ENCODE data around the gene ELL2. TPM values are rescaled to one million over a fixed set of nuclear protein-coding genes. Genes with fewer than 3 reads are reported as not detected.
"Not testable (repeated sequence)": the region's sequence is repeated elsewhere in the genome, so short reads cannot be mapped to it uniquely, and the experiment has no call there.

Gene ELL2
- polyA plus RNA-seq, 2 donors: 29.1 to 39.6 TPM

DNA sequence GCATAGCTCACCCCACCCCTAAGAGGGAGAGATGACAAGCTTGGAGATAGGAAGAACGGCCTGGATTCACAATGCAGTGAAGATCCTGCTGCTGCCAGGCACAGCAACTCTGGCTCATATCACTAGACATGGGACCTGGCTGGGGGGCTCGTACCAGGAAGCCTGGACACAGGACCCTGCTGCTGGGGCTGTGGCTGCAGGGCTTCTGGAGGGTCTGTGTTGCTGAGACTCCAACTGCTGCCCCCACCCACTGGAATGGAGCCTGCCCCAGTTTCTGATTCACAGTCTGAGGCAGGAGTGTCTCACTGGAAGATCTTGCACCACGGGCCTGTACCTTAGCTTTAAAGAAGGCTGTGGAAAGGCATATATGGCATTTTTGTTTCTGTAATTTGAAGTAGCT is 108.2 kb downstream of the ELL2 start:
- no peaks in the 10 kb centered on the region for H3K36me3 ChIP-seq (ENCODE audit: control insufficient read depth in 2 of 2, insufficient read depth in 2 of 2, low read length in 1 of 2)

GRCh38 chr5:95852567-95852966 is 109.1 kb downstream of the ELL2 start:
- Histone ChIP-seq H3K9me3 (ENCODE audit: control insufficient read depth in 2 of 2, insufficient read depth in 1 of 2, low read depth in 1 of 2, low read length in 1 of 2) (no peaks in the 10 kb centered on the region), H3K4me3 (ENCODE audit: low read depth in 1 of 2, low read length in 2 of 2) (no peak overlapping the region), H3K36me3 (ENCODE audit: control insufficient read depth in 2 of 2, insufficient read depth in 2 of 2, low read length in 1 of 2) (no peaks in the 10 kb centered on the region), H3K27ac (ENCODE audit: low read depth in 2 of 2, low read length in 1 of 2) (no peak overlapping the region), H3K27me3 (ENCODE audit: control insufficient read depth in 1 of 2, insufficient read depth in 2 of 2, low read length in 2 of 2) (no peaks in the 10 kb centered on the region), H3K4me1 (ENCODE audit: control insufficient read depth in 2 of 2, insufficient read depth in 2 of 2, low read length in 1 of 2) (peaks cover 0 to 8% of the 10 kb centered on the region in 2 donors)
- 89 to 93% methylated on average over 5 of the region's 5 CpGs for WGBS, 2 donors

More for the DNA sequence above, 108.2 kb downstream of the ELL2 start:
- H3K4me3 ChIP-seq (ENCODE audit: low read depth in 1 of 2, low read length in 2 of 2): no peak overlapping the region
- no peaks in the 10 kb centered on the region for H3K27me3 ChIP-seq (ENCODE audit: control insufficient read depth in 1 of 2, insufficient read depth in 2 of 2, low read length in 2 of 2)
- peaks cover 0 to 12% of the 10 kb centered on the region in 2 donors for H3K4me1 ChIP-seq (ENCODE audit: control insufficient read depth in 2 of 2, insufficient read depth in 2 of 2, low read length in 1 of 2)
- H3K9me3 ChIP-seq (ENCODE audit: control insufficient read depth in 2 of 2, insufficient read depth in 1 of 2, low read depth in 1 of 2, low read length in 1 of 2): no peaks in the 10 kb centered on the region
- WGBS, 2 donors: 86 to 89% methylated on average over 3 of the region's 3 CpGs
- H3K27ac ChIP-seq (ENCODE audit: low read depth in 2 of 2, low read length in 1 of 2): no peak overlapping the region

DNA sequence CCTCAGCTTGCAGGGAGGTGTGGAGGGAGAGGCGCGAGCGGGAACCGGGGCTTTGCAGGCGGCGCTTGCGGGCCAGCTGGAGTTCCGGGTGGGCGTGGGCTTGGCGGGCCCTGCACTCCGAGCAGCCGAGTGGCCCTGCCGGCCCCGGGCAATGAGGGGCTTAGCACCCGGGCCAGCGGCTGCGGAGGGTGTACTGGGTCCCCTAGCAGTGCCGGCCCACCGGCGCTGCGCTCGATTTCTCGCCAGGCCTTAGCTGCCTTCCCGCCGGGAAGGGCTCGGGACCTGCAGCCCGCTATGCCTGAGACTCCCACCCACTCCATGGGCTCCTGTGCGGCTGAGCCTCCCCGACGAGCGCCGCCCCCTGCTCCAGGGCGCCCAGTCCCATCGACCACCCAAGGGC is 110.5 kb downstream of the ELL2 start:
- H3K36me3 ChIP-seq (ENCODE audit: control insufficient read depth in 2 of 2, insufficient read depth in 2 of 2, low read length in 1 of 2); H3K27me3 ChIP-seq (ENCODE audit: control insufficient read depth in 1 of 2, insufficient read depth in 2 of 2, low read length in 2 of 2); H3K9me3 ChIP-seq (ENCODE audit: control insufficient read depth in 2 of 2, insufficient read depth in 1 of 2, low read depth in 1 of 2, low read length in 1 of 2); H3K4me3 ChIP-seq (ENCODE audit: low read depth in 1 of 2, low read length in 2 of 2); H3K27ac ChIP-seq (ENCODE audit: low read depth in 2 of 2, low read length in 1 of 2); H3K4me1 ChIP-seq (ENCODE audit: control insufficient read depth in 2 of 2, insufficient read depth in 2 of 2, low read length in 1 of 2): not testable (repeated sequence)
- WGBS, 2 donors: 97 to 99% methylated on average over 34 of the region's 34 CpGs

GRCh38 chr5:95850391-95850894 is 111.2 kb downstream of the ELL2 start:
- Histone ChIP-seq H3K27me3 (ENCODE audit: control insufficient read depth in 1 of 2, insufficient read depth in 2 of 2, low read length in 2 of 2) (no peaks in the 10 kb centered on the region), H3K36me3 (ENCODE audit: control insufficient read depth in 2 of 2, insufficient read depth in 2 of 2, low read length in 1 of 2) (no peaks in the 10 kb centered on the region), H3K27ac (ENCODE audit: low read depth in 2 of 2, low read length in 1 of 2) (no peak overlapping the region), H3K4me1 (ENCODE audit: control insufficient read depth in 2 of 2, insufficient read depth in 2 of 2, low read length in 1 of 2) (no peaks in the 10 kb centered on the region), H3K9me3 (ENCODE audit: control insufficient read depth in 2 of 2, insufficient read depth in 1 of 2, low read depth in 1 of 2, low read length in 1 of 2) (no peaks in the 10 kb centered on the region), H3K4me3 (ENCODE audit: low read depth in 1 of 2, low read length in 2 of 2) (no peak overlapping the region)
- WGBS, 2 donors: 82 to 84% methylated on average over 5 of the region's 5 CpGs

DNA sequence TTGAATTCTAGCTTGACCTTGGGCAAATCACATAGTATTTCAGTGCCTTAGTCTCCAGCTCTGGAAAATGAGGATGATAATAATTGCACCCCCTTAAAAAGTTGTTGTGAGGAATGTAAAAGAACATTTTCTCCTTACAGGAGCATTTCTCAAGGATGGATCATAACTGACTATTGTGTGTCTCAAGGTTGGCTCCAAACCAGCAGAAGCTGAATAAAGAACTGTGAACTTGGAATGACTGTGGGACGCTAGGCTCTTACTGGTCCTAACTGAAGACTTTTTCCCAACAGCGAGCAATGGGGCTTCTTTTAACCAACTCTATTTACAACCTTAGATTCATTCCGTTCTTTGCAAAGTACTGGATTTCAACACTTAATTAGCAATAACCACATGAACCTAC is 113.0 kb downstream of the ELL2 start:
- H3K9me3 ChIP-seq (ENCODE audit: control insufficient read depth in 2 of 2, insufficient read depth in 1 of 2, low read depth in 1 of 2, low read length in 1 of 2): no peaks in the 10 kb centered on the region
- WGBS, 2 donors: 70 to 90% methylated on average over 3 of the region's 3 CpGs
- H3K27ac ChIP-seq (ENCODE audit: low read depth in 2 of 2, low read length in 1 of 2): no peak overlapping the region
- H3K27me3 ChIP-seq (ENCODE audit: control insufficient read depth in 1 of 2, insufficient read depth in 2 of 2, low read length in 2 of 2): no peaks in the 10 kb centered on the region
- H3K36me3 ChIP-seq (ENCODE audit: control insufficient read depth in 2 of 2, insufficient read depth in 2 of 2, low read length in 1 of 2): no peaks in the 10 kb centered on the region
- H3K4me3 ChIP-seq (ENCODE audit: low read depth in 1 of 2, low read length in 2 of 2): no peak overlapping the region
- no peaks in the 10 kb centered on the region for H3K4me1 ChIP-seq (ENCODE audit: control insufficient read depth in 2 of 2, insufficient read depth in 2 of 2, low read length in 1 of 2)

- no peaks in the 10 kb centered on the region for H3K27me3 ChIP-seq (ENCODE audit: control insufficient read depth in 1 of 2, insufficient read depth in 2 of 2, low read length in 2 of 2)
- no peaks in the 10 kb centered on the region for H3K36me3 ChIP-seq (ENCODE audit: control insufficient read depth in 2 of 2, insufficient read depth in 2 of 2, low read length in 1 of 2)
- H3K4me3 ChIP-seq (ENCODE audit: low read depth in 1 of 2, low read length in 2 of 2): no peak overlapping the region
- no peaks in the 10 kb centered on the region for H3K9me3 ChIP-seq (ENCODE audit: control insufficient read depth in 2 of 2, insufficient read depth in 1 of 2, low read depth in 1 of 2, low read length in 1 of 2)
- H3K27ac ChIP-seq (ENCODE audit: low read depth in 2 of 2, low read length in 1 of 2): no peak overlapping the region
- WGBS, 2 donors: 7 to 17% methylated on average over 1 of the region's 1 CpG
- no peaks in the 10 kb centered on the region for H3K4me1 ChIP-seq (ENCODE audit: control insufficient read depth in 2 of 2, insufficient read depth in 2 of 2, low read length in 1 of 2)
Measured at GRCh38 chr5:95847261-95847592, 114.4 kb downstream of the ELL2 start.

DNA sequence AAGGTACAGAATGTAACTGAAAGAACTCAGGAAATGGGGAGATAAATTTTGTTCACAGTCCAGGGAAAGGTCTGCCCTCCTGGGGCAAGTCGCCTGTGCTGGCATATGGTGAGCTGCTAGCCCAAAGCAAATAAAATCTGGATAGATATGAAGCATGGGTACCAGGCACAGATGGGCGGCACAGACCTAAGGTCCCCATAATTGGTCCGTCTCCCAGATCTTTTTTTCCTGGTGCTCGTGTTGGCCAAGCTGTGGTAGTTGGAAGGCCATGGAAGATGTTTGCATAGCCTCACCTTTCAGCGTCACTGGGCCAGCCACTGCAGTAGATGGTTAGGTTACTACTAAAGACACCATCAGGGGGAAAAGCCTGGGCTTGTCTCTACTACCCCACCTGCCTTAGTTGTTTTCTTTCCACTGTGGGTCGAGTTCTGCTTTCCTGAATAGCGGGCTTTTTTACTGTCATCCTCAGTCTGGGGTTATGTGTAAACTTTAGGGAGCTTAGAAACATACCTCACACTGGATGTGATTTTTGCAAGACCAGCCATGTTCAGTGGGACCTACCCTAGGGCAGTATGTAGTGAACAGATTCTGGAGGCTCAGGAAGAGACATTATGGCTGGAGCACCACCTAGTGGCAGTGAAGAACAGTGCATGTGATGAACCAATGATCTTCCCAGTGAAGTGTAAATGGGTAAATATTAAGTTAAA is 114.9 kb downstream of the ELL2 start:
- no peaks in the 10 kb centered on the region for H3K4me1 ChIP-seq (ENCODE audit: control insufficient read depth in 2 of 2, insufficient read depth in 2 of 2, low read length in 1 of 2)
- H3K27ac ChIP-seq (ENCODE audit: low read depth in 2 of 2, low read length in 1 of 2): no peak overlapping the region
- H3K36me3 ChIP-seq (ENCODE audit: control insufficient read depth in 2 of 2, insufficient read depth in 2 of 2, low read length in 1 of 2): no peaks in the 10 kb centered on the region
- no peaks in the 10 kb centered on the region for H3K9me3 ChIP-seq (ENCODE audit: control insufficient read depth in 2 of 2, insufficient read depth in 1 of 2, low read depth in 1 of 2, low read length in 1 of 2)
- WGBS, 2 donors: 59 to 74% methylated on average over 7 of the region's 7 CpGs
- H3K27me3 ChIP-seq (ENCODE audit: control insufficient read depth in 1 of 2, insufficient read depth in 2 of 2, low read length in 2 of 2): no peaks in the 10 kb centered on the region
- no peak overlapping the region for H3K4me3 ChIP-seq (ENCODE audit: low read depth in 1 of 2, low read length in 2 of 2)

GRCh38 chr5:95845391-95845790 is 116.3 kb downstream of the ELL2 start:
- H3K36me3 ChIP-seq (ENCODE audit: control insufficient read depth in 2 of 2, insufficient read depth in 2 of 2, low read length in 1 of 2): no peaks in the 10 kb centered on the region
- no peak overlapping the region for H3K4me3 ChIP-seq (ENCODE audit: low read depth in 1 of 2, low read length in 2 of 2)
- no peaks in the 10 kb centered on the region for H3K9me3 ChIP-seq (ENCODE audit: control insufficient read depth in 2 of 2, insufficient read depth in 1 of 2, low read depth in 1 of 2, low read length in 1 of 2)
- H3K4me1 ChIP-seq (ENCODE audit: control insufficient read depth in 2 of 2, insufficient read depth in 2 of 2, low read length in 1 of 2): no peaks in the 10 kb centered on the region
- no peaks in the 10 kb centered on the region for H3K27me3 ChIP-seq (ENCODE audit: control insufficient read depth in 1 of 2, insufficient read depth in 2 of 2, low read length in 2 of 2)
- 87 to 91% methylated on average over 3 of the region's 3 CpGs for WGBS, 2 donors
- H3K27ac ChIP-seq (ENCODE audit: low read depth in 2 of 2, low read length in 1 of 2): no peak overlapping the region

GRCh38 chr5:95843733-95844223 is 117.9 kb downstream of the ELL2 start:
- Histone ChIP-seq H3K36me3 (ENCODE audit: control insufficient read depth in 2 of 2, insufficient read depth in 2 of 2, low read length in 1 of 2) (no peaks in the 10 kb centered on the region), H3K9me3 (ENCODE audit: control insufficient read depth in 2 of 2, insufficient read depth in 1 of 2, low read depth in 1 of 2, low read length in 1 of 2) (no peaks in the 10 kb centered on the region), H3K4me1 (ENCODE audit: control insufficient read depth in 2 of 2, insufficient read depth in 2 of 2, low read length in 1 of 2) (no peaks in the 10 kb centered on the region), H3K4me3 (ENCODE audit: low read depth in 1 of 2, low read length in 2 of 2) (no peak overlapping the region), H3K27ac (ENCODE audit: low read depth in 2 of 2, low read length in 1 of 2) (no peak overlapping the region), H3K27me3 (ENCODE audit: control insufficient read depth in 1 of 2, insufficient read depth in 2 of 2, low read length in 2 of 2) (no peaks in the 10 kb centered on the region)
- WGBS, 2 donors: 48 to 52% methylated on average over 3 of the region's 3 CpGs

Data from esophagus (tissue), 2 donors.